Activated naive CD4-positive, alpha-beta T cell treated with anti-CD3 and anti-CD28 coated beads for 36 hours (primary cell): ENCODE results near the gene YPEL1. TPM values are rescaled to one million over a fixed set of nuclear protein-coding genes. Genes with fewer than 3 reads are reported as not detected.

Source experiments
- CTCF ChIA-PET: fragments of 350-600 bp; sonication (Branson Sonifier 250); formaldehyde crosslinking; loops from one replicate; lab custom pipeline; 2021; ENCODE audit warnings: antibody characterized with exemption; lab: Charles Lee
- DNase-seq: peaks from one replicate; pipeline ENCODE4 v3.0.0-alpha.2; 2020
- H3K27ac Mint-ChIP-seq: one replicate; pipeline ENCODE4 v1.8.0; 2021; ENCODE audit warnings: mild to moderate bottlenecking, mixed read lengths
- H3K27me3 Mint-ChIP-seq: one replicate; pipeline ENCODE4 v1.8.0; 2021; ENCODE audit warnings: low read depth, mixed read lengths
- H3K36me3 Mint-ChIP-seq: one replicate; pipeline ENCODE4 v1.8.0; 2021; ENCODE audit warnings: low read depth, mixed read lengths
- H3K4me1 Mint-ChIP-seq: one replicate; pipeline ENCODE4 v1.8.0; 2021; ENCODE audit warnings: low read depth, mixed read lengths
- H3K4me3 Mint-ChIP-seq: one replicate; pipeline ENCODE4 v1.8.0; 2021; ENCODE audit warnings: mild to moderate bottlenecking, moderate library complexity, mixed read lengths
- H3K9me3 Mint-ChIP-seq: one replicate; pipeline ENCODE4 v1.8.0; 2021; ENCODE audit warnings: mixed read lengths
- intact Hi-C: fragments of 100-400 bp; cut with micrococcal nuclease; formaldehyde crosslinking; loops from one replicate; pipeline ENCODE4 v1.15.1; 2023
- total RNA-seq, 2 experiments: library from RNA; stranded (reverse); gene quantifications; one replicate each; pipeline ENCODE4 v1.2.3, GENCODE V29; 2021

YPEL1 gene
- total RNA-seq, 2 experiments from 2014 or later: 0.88 to 1.6 TPM

GRCh38 chr22:21714059-21714770 lies 21.4 kb downstream of the YPEL1 start:
- Mint-ChIP-seq H3K27ac (no peak overlapping the region), H3K4me3 (no peak overlapping the region), H3K9me3 (no peaks in the 10 kb centered on the region), H3K4me1 (peaks cover 9% of the 10 kb centered on the region), H3K27me3 (no peaks in the 10 kb centered on the region), H3K36me3 (no peaks in the 10 kb centered on the region)
- CTCF ChIA-PET: interaction anchor here (0.6 to 1.1 kb wide), 4 partner anchors 20 to 239 kb away, joined by 4 to 5 read pairs (median 5); partner anchors contain the start of gene PPM1F
- DNase-seq: no peak
- intact Hi-C loops: no loop called here

DNA sequence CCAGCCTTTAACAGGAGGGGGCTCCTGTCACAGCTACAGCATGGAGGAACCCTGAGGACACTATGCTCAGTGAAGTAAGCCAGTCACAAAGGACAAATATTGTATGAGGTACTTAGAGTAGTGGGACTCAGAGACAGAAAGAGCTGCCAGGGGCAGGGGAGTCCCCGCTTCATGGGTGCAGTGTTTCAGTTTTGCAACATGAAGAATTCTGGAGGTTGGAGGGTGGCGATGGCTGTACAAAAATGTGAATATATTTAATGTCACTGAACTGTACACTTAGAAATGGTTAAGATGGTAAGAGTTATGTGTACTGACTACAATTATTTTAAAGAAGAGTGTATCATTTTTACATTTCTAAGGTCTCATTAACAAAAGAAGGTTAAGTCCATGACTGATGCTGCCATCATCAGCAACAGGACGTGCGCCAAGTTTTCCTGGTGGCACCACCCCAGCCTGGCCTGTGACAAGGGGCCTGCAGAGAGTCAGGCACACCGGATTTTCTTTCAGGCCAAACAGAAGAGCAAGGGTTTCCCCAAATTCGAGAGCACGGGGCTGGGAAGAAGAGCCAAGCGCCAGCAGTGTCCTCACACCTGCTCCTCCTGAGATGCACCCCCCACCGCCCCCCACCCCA lies 22.1 kb downstream of the YPEL1 start:
- no peaks in the 10 kb centered on the region for H3K9me3 Mint-ChIP-seq
- CTCF ChIA-PET: interaction anchor here (0.6 to 1.1 kb wide), 4 partner anchors 20 to 240 kb away, joined by 4 to 5 read pairs (median 5); partner anchors contain the start of gene PPM1F
- H3K27me3 Mint-ChIP-seq: no peaks in the 10 kb centered on the region
- intact Hi-C loops: loop anchor here (1.0 to 2.0 kb wide), 3 partner anchors 13 to 239 kb away; partner anchors contain the start of gene PPM1F
- no peak for DNase-seq
- peaks cover 9% of the 10 kb centered on the region for H3K4me1 Mint-ChIP-seq
- no peak overlapping the region for H3K27ac Mint-ChIP-seq
- H3K4me3 Mint-ChIP-seq: no peak overlapping the region
- H3K36me3 Mint-ChIP-seq: no peaks in the 10 kb centered on the region

DNA sequence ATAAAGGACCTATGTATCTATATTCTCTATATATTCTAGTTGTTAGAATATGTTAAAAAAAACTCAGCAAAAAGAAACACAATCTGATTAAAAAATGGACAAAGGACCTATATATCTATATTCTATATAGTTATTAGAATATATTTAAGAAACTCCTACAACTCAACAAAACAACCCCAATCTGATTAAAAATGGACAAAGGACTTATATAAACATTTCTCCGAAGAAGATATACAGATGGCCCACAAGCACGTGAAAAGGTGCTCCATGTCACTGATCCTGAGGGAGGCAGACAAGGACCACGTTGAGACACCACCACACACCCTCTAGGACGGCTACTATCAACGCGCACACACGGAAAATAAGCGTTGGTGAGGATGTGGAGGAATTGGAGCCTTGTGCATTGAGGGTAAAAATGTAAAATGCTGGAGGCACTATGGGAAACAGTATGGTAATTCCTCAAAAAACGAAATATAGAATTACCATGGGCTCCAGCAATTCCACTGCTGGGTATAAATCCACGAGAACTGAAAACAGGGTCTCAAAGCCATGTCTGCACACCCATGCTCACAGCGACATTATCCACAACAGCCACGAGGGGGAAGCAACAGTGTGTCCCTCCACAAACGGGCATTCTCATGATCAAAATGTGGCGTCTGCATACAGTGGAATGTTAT lies 22.7 kb downstream of the YPEL1 start:
- Mint-ChIP-seq H3K27ac (no peak overlapping the region), H3K36me3 (no peaks in the 10 kb centered on the region), H3K9me3 (no peaks in the 10 kb centered on the region), H3K4me1 (peaks cover 9% of the 10 kb centered on the region), H3K27me3 (no peaks in the 10 kb centered on the region), H3K4me3 (no peak overlapping the region)
- intact Hi-C loops: loop anchor here (1.0 to 2.0 kb wide), 3 partner anchors 13 to 240 kb away; partner anchors contain the start of gene PPM1F
- peak; percentile 70 for DNase-seq
- CTCF ChIA-PET: interaction anchor here (1.0 to 1.1 kb wide), 3 partner anchors 21 to 240 kb away, joined by 4 to 5 read pairs (median 5); partner anchors contain the start of gene PPM1F

GRCh38 chr22:21711851-21712250 lies 23.7 kb downstream of the YPEL1 start:
- H3K4me1 Mint-ChIP-seq: peaks cover 9% of the 10 kb centered on the region
- H3K27ac Mint-ChIP-seq: no peak overlapping the region
- H3K9me3 Mint-ChIP-seq: no peaks in the 10 kb centered on the region
- no peak overlapping the region for H3K4me3 Mint-ChIP-seq
- no peak for DNase-seq
- no peaks in the 10 kb centered on the region for H3K36me3 Mint-ChIP-seq
- intact Hi-C loops: loop anchor here (2.0 kb wide), 1 partner anchor 241 kb away; the partner anchor contains the start of gene PPM1F
- no peaks in the 10 kb centered on the region for H3K27me3 Mint-ChIP-seq
- CTCF ChIA-PET: interaction anchor here (0.6 to 2.4 kb wide), 3 partner anchors 42 to 241 kb away, joined by 3 to 11 read pairs (median 5); no protein-coding TSS in a partner anchor

- CTCF ChIA-PET: interaction anchor here (1.0 to 2.4 kb wide), 2 partner anchors 228 to 243 kb away, joined by 3 to 11 read pairs; no protein-coding TSS in a partner anchor
- H3K27ac Mint-ChIP-seq: no peak overlapping the region
- H3K4me1 Mint-ChIP-seq: peaks cover 9% of the 10 kb centered on the region
- H3K27me3 Mint-ChIP-seq: no peaks in the 10 kb centered on the region
- intact Hi-C loops: no loop called here
- no peaks in the 10 kb centered on the region for H3K9me3 Mint-ChIP-seq
- H3K4me3 Mint-ChIP-seq: no peak overlapping the region
- no peak for DNase-seq
- no peaks in the 10 kb centered on the region for H3K36me3 Mint-ChIP-seq
Observed at GRCh38 chr22:21710156-21710555, 25.4 kb downstream of the YPEL1 start.

DNA sequence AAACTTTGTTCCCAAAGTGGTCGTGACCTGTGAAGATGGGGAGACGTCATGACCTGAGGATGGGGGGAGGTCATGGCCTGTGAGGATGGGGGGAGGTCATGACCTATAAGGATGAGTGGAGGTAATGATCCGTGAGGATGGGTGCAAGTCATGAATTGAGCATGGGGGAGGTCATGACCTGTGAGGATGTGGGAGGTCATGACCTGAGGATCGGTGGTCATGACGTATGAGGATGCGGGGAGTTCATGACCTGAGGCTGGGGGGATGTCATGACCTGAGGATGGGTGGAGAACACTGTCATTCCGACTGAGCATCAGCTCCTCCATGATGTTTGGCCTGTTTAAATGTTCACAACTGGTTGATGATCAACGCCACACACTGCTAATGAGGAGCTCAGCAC lies 25.9 kb downstream of the YPEL1 start:
- no peak overlapping the region for H3K4me3 Mint-ChIP-seq
- no peaks in the 10 kb centered on the region for H3K9me3 Mint-ChIP-seq
- no peaks in the 10 kb centered on the region for H3K27me3 Mint-ChIP-seq
- H3K36me3 Mint-ChIP-seq: no peaks in the 10 kb centered on the region
- intact Hi-C loops: no loop called here
- CTCF ChIA-PET: no interaction called here
- peaks cover 9% of the 10 kb centered on the region for H3K4me1 Mint-ChIP-seq
- DNase-seq: no peak
- H3K27ac Mint-ChIP-seq: no peak overlapping the region

GRCh38 chr22:21708960-21709359 lies 26.6 kb downstream of the YPEL1 start:
- no peak for DNase-seq
- Mint-ChIP-seq H3K27me3 (no peaks in the 10 kb centered on the region), H3K4me1 (peaks cover 9% of the 10 kb centered on the region), H3K36me3 (no peaks in the 10 kb centered on the region), H3K4me3 (no peak overlapping the region), H3K27ac (no peak overlapping the region), H3K9me3 (no peaks in the 10 kb centered on the region)
- CTCF ChIA-PET: interaction anchor here (0.7 kb wide), 1 partner anchor 18 kb away, joined by 4 read pairs; no protein-coding TSS in a partner anchor
- intact Hi-C loops: no loop called here

GRCh38 chr22:21707677-21708076 lies 27.9 kb downstream of the YPEL1 start:
- Mint-ChIP-seq H3K27me3 (no peaks in the 10 kb centered on the region), H3K36me3 (no peaks in the 10 kb centered on the region), H3K4me1 (no peaks in the 10 kb centered on the region), H3K4me3 (no peak overlapping the region), H3K27ac (no peak overlapping the region), H3K9me3 (no peaks in the 10 kb centered on the region)
- intact Hi-C loops: no loop called here
- CTCF ChIA-PET: no interaction called here
- DNase-seq: no peak

- H3K36me3 Mint-ChIP-seq: no peaks in the 10 kb centered on the region
Observed at GRCh38 chr22:21703684-21704316, 31.8 kb downstream of the YPEL1 start.

GRCh38 chr22:21702700-21703683 lies 32.6 kb downstream of the YPEL1 start:
- no peaks in the 10 kb centered on the region for H3K27me3 Mint-ChIP-seq
- DNase-seq: no peak
- no peak overlapping the region for H3K4me3 Mint-ChIP-seq
- CTCF ChIA-PET: no interaction called here
- no peaks in the 10 kb centered on the region for H3K36me3 Mint-ChIP-seq
- intact Hi-C loops: no loop called here
- H3K9me3 Mint-ChIP-seq: no peaks in the 10 kb centered on the region
- no peak overlapping the region for H3K27ac Mint-ChIP-seq
- no peaks in the 10 kb centered on the region for H3K4me1 Mint-ChIP-seq

More at GRCh38 chr22:21703684-21704316, 31.8 kb downstream of the YPEL1 start:
- intact Hi-C loops: no loop called here
- H3K27ac Mint-ChIP-seq: no peak overlapping the region
- H3K9me3 Mint-ChIP-seq: no peaks in the 10 kb centered on the region
- H3K27me3 Mint-ChIP-seq: no peaks in the 10 kb centered on the region
- DNase-seq: no peak
- H3K4me3 Mint-ChIP-seq: no peak overlapping the region
- no peaks in the 10 kb centered on the region for H3K4me1 Mint-ChIP-seq
- CTCF ChIA-PET: no interaction called here

DNA sequence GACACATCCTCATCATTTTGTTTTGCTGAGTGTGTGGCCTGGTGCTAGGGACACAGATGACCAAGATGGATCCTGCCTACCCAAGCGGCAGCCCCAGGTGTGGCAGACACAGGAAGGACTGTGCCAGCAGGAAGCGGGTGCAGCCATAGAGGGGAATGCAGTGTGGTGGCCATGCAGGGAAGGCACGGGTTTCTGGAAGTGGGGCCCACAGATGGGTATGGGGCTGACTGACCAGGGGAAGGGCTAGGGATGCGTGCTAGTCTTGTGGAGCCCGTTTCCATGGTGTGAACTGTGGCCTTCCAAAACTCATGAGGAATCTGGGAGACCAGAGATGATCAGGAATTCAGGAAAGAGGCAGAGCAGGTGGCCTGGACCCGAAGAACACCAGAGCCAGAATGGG lies 33.5 kb downstream of the YPEL1 start:
- DNase-seq: no peak
- H3K9me3 Mint-ChIP-seq: no peaks in the 10 kb centered on the region
- H3K36me3 Mint-ChIP-seq: no peaks in the 10 kb centered on the region
- H3K4me1 Mint-ChIP-seq: no peaks in the 10 kb centered on the region
- H3K4me3 Mint-ChIP-seq: no peak overlapping the region
- CTCF ChIA-PET: no interaction called here
- intact Hi-C loops: no loop called here
- no peaks in the 10 kb centered on the region for H3K27me3 Mint-ChIP-seq
- H3K27ac Mint-ChIP-seq: peak overlapping the region; percentile 13
